ENCODE data around the gene FBXO48.

DNA sequence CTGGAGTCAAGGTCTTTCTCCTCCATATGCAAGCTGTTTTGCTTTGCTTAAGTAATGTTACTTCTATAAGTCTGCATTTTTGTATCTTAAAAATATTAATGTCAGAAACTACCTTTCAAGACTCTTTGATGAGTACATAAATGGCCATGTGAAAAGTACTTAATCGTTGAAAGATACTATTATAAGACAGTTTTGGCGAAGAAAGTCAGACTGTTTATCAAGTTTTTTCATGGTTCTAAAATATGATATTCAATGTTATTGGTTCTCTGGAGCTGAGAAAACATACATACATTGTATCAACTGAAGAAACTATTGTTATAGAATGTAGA, 25.1 kb downstream of the FBXO48 start:
- TF ChIP-seq, protein P1, sequence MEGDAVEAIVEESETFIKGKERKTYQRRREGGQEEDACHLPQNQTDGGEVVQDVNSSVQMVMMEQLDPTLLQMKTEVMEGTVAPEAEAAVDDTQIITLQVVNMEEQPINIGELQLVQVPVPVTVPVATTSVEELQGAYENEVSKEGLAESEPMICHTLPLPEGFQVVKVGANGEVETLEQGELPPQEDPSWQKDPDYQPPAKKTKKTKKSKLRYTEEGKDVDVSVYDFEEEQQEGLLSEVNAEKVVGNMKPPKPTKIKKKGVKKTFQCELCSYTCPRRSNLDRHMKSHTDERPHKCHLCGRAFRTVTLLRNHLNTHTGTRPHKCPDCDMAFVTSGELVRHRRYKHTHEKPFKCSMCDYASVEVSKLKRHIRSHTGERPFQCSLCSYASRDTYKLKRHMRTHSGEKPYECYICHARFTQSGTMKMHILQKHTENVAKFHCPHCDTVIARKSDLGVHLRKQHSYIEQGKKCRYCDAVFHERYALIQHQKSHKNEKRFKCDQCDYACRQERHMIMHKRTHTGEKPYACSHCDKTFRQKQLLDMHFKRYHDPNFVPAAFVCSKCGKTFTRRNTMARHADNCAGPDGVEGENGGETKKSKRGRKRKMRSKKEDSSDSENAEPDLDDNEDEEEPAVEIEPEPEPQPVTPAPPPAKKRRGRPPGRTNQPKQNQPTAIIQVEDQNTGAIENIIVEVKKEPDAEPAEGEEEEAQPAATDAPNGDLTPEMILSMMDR (optimal IDR thresholded peaks at IDR 0.05 in 1 of 3, IDR thresholded peaks at IDR 0.05 in 1 of 3, conservative IDR thresholded peaks at IDR 0.05 in 1 of 3; ENCODE audit: extremely low read depth in 1 of 3, insufficient read depth in 2 of 3, low read length in 3 of 3): no peak
- no peak for TF ChIP-seq EZH2 (IDR thresholded peaks at IDR 0.05; ENCODE audit: low read length)
